Heart left ventricle (tissue), 13 donors: ENCODE results near the gene CDK5RAP2.

Source experiments
- CTCF ChIP-seq, 12 donors: fragments of 200-600 bp; sonication (generic) in 4 of 12; IDR thresholded peaks; one replicate each; pipeline versions ENCODE4 v1.5.0 to v1.8.0; 2018 to 2022; ENCODE audit warnings: antibody characterized with exemption in 12 of 12, mild to moderate bottlenecking in 5 of 12
- POLR2A ChIP-seq, 2 donors: fragments of 450-650 bp; IDR thresholded peaks; one replicate each; pipeline ENCODE4 v1.6.1; 2017; ENCODE audit warnings: antibody characterized with exemption in 2 of 2, mild to moderate bottlenecking in 2 of 2, moderate library complexity in 2 of 2
- donor health status: ischemic (EF 13 %, LVEDD 7.1; RV severe dilation, severe dysfunction).
- donor health status: DM: no; HTN: yes; CAD: no.
- donor health status: DM: no; HTN: no; CAD: no.
- donor health status: ischemic (EF 25% LVEDD 6.9; RV normal size, moderate dysfunction).
- donor health status: ischemic (EF 25% LVEDD 5.7; RV mildly dilated, moderate dysfunction).
- donor health status: ischemic (EF 35%, LVEDD 5.7; RV mildly dilated, moderate dysfunction).
- donor health status: nonischemic (EF 11% LVEDD 7.7; RV severe dilation, severe dysfunction).
- donor health status: DM: yes; HTN: yes; CAD: no.
- donor health status: PGD.
- donor health status: ischemic (EF 29% LVEDD 5.4; RV normal size, mild dysfunction).
- donor health status: nonischemic (EF 23%, LVEDD 6.1; RV moderate dilation, normal function).

GRCh38 chr9:120368799-120369198, 211.2 kb downstream of the CDK5RAP2 start:
- TF ChIP-seq CTCF (IDR thresholded peaks at IDR 0.05) (no peak), POLR2A (IDR thresholded peaks at IDR 0.05) (no peak)
